K562 (cell line): ENCODE data around the gene PTPN11. TPM values are rescaled to one million over a fixed set of nuclear protein-coding genes. Genes with fewer than 3 reads are reported as not detected.
A peak's percentile ranks its signal among the peaks of the same experiment; 100 is the strongest.

Experiments
- BRD4 ChIP-seq: fragments of 200-600 bp; sonication (generic); IDR thresholded peaks from 2 replicates; pipeline ENCODE4 v1.6.1; 2017; ENCODE audit warnings: inconsistent platforms
- ETV6 ChIP-seq, 3 experiments: fragments of 150-350 bp in 1 of 3; sonication (generic) in 1 of 3; formaldehyde crosslinking in 1 of 3; IDR thresholded peaks; 2 replicates each; pipeline versions ENCODE4 v1.6.1 to v1.8.0; 2014 to 2022; ENCODE audit warnings: borderline replicate concordance in 2 of 3, low read depth in 2 of 3, antibody characterized with exemption in 1 of 3, low read length in 1 of 3, mild to moderate bottlenecking in 1 of 3, missing genetic modification reagents in 1 of 3
- FOXP4 ChIP-seq: sonication (generic); formaldehyde crosslinking; IDR thresholded peaks from 2 replicates; pipeline ENCODE4 v1.8.0; 2022; ENCODE audit warnings: mild to moderate bottlenecking, missing genetic modification reagents, borderline replicate concordance
- MAZ ChIP-seq, 2 experiments: fragments of 450-650 bp in 1 of 2; sonication (generic) in 1 of 2; formaldehyde crosslinking; IDR thresholded peaks in 1 of 2; conservative IDR thresholded peaks in 1 of 2; 2 replicates each; pipeline versions ENCODE4 v1.4.0 to v1.5.0; 2020; ENCODE audit warnings: mild to moderate bottlenecking in 1 of 2, missing genetic modification reagents in 1 of 2
- MTA2 ChIP-seq: fragments of 450-650 bp; IDR thresholded peaks from 2 replicates; pipeline ENCODE4 v1.6.1; 2016; ENCODE audit warnings: low read depth
- PHF20 ChIP-seq: fragments of 450-650 bp; IDR thresholded peaks from 2 replicates; pipeline ENCODE4 v1.6.1; 2018; ENCODE audit not compliant: partially characterized antibody
- POLR2B ChIP-seq: fragments of 450-650 bp; IDR thresholded peaks from 2 replicates; pipeline ENCODE4 v1.6.1; 2018; ENCODE audit warnings: low read depth; ENCODE audit not compliant: partially characterized antibody
- RBFOX2 ChIP-seq: fragments of 200-400 bp; formaldehyde crosslinking; IDR thresholded peaks from 2 replicates; pipeline ENCODE4 v1.6.1; 2017; ENCODE audit warnings: low read depth, mild to moderate bottlenecking, low read length, moderate library complexity
- RCOR1 ChIP-seq, 2 experiments: IDR thresholded peaks; 2 replicates each; pipeline ENCODE4 v1.6.1; 2012; ENCODE audit warnings: low read depth in 2 of 2, low read length in 2 of 2, borderline replicate concordance in 1 of 2, improper control_type of control experiment in 1 of 2
- SAFB2 ChIP-seq: fragments of 200-400 bp; formaldehyde crosslinking; IDR thresholded peaks from 2 replicates; pipeline ENCODE4 v1.6.1; 2018; ENCODE audit warnings: borderline replicate concordance, low read length, low read depth, moderate library complexity; ENCODE audit not compliant: severe bottlenecking
- SIN3B ChIP-seq: fragments of 450-650 bp; IDR thresholded peaks from 2 replicates; pipeline ENCODE4 v1.6.1; 2017; ENCODE audit warnings: low read depth, mild to moderate bottlenecking, moderate library complexity
- SMARCA4 ChIP-seq: fragments of 450-650 bp; IDR thresholded peaks from 2 replicates; pipeline ENCODE4 v1.6.1; 2016
- SUPT5H ChIP-seq: fragments of 450-650 bp; IDR thresholded peaks from 2 replicates; pipeline ENCODE4 v1.6.1; 2016
- U2AF2 ChIP-seq: fragments of 200-400 bp; formaldehyde crosslinking; optimal IDR thresholded peaks from 2 replicates; pipeline ENCODE3; 2017; ENCODE audit warnings: low read depth, mild to moderate bottlenecking, low read length
- ZBTB7A ChIP-seq: IDR thresholded peaks from 2 replicates; pipeline ENCODE4 v1.6.1; 2011; ENCODE audit warnings: low read depth, mild to moderate bottlenecking, low read length, moderate library complexity, borderline replicate concordance; ENCODE audit not compliant: control insufficient read depth
- ZNF121 ChIP-seq: sonication (generic); formaldehyde crosslinking; conservative IDR thresholded peaks from 2 replicates; pipeline ENCODE4 v1.8.0; 2022; ENCODE audit warnings: missing genetic modification reagents
- ZNF146 ChIP-seq: IDR thresholded peaks from one replicate; pipeline ENCODE4 v1.6.1; 2018; ENCODE audit warnings: missing compliant biosample characterization; ENCODE audit not compliant: unreplicated experiment
- polyA plus RNA-seq, 8 experiments: library from polyadenylated mRNA; depleted of rRNA in 4 of 8; stranded (reverse) in 5 of 8; unstranded in 3 of 8; fragments of >200 nt; fragmentation: Nextera tagmentation in 2 of 8; fragmentation: Illumina TruSeq in 1 of 8; extraction: Ambion mirVana in 2 of 8; extraction: Trizol in 1 of 8; gene quantifications; 2 replicates each; pipeline versions ENCODE4 v1.2.1 to v1.2.3, GENCODE V29; 2011 to 2014; ENCODE audit warnings: inconsistent platforms in 1 of 8, missing spikeins in 1 of 8
- total RNA-seq, 7 experiments: library from RNA; depleted of rRNA in 6 of 7; stranded (reverse); fragments of >200 nt in 6 of 7; fragmentation: Illumina TruSeq in 2 of 7; extraction: Trizol in 2 of 7; gene quantifications; 2 replicates each; pipeline versions ENCODE4 v1.2.1 to v1.2.3, GENCODE V29; 2011 to 2021; ENCODE audit warnings: low replicate concordance in 1 of 7
- TF ChIP-seq, protein P1 (sequence below): sonication (generic); formaldehyde crosslinking; IDR thresholded peaks from 2 replicates; pipeline ENCODE4 v1.8.1; 2023; ENCODE audit warnings: mild to moderate bottlenecking, missing genetic modification reagents
- TF ChIP-seq, protein P2 (sequence below): fragments of 250-450 bp; sonication (Bioruptor Pico); IDR thresholded peaks from 2 replicates; pipeline ENCODE4 v1.8.0; 2021; ENCODE audit warnings: moderate library complexity, mild to moderate bottlenecking, inconsistent platforms
- TF ChIP-seq, protein P3 (sequence below): fragments of 450-650 bp; IDR thresholded peaks from 2 replicates; pipeline ENCODE4 v1.6.1; 2016; ENCODE audit warnings: antibody characterized with exemption

PTPN11 gene
- total and polyA plus RNA-seq, 9 of the 15 experiments (the other 6 are each of a cell fraction or from before 2014, with no cell fraction given) = 22.5 to 126 (median 79.7) TPM

DNA sequence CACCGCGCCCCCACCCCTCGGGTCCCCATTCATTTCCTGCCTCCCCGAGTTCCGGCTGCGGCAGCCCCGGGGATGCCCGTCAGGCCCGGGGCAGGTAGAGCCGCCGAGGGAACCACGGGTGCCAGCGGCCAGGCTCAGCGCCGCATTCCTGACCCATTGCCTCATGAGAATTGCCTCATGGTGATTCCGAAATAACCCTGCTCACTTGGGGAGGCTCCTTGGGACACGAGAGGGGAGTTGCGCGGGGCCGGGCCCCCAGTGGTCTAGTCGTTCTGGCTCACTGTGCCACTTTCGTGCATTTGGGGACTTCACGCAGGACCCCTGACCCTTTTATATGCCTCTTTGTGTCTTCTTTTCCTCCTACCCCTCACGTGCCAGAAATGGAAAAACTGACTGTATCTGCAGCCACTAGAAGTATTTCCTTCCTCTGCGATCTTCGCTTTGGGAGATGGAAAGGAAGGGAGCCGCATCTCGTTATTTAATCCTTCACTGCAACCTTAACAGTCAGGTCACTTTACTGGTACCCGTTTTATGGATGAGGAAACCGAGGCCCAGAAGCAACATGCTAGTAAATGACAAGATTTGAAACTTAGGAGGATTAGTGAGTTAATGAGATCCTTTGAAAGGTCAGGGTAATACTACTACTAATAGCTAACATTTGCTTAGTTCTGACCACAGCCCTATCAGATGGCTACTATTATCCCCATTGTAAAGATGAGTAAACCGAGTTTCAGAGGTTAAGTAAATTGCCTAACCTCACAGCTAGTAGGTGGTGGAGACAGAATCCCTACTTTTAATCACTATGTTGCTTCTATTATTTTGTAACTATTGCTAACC, 768 bp downstream of the PTPN11 start (continued):
- TF ChIP-seq ZNF146 (CRISPR knock-in tag) (no peak), FOXP4 (CRISPR knock-in tag) (peak; percentile 80; the same call in 1 of the 2 replicates), SIN3B (no peak), ETV6 (IDR thresholded peaks at IDR 0.05; ENCODE audit: borderline replicate concordance in 1 of 2, low read depth in 2 of 2, low read length in 1 of 2) (no peak), ETV6 (CRISPR knock-in tag; IDR thresholded peaks at IDR 0.05; ENCODE audit: borderline replicate concordance) (no peak; the same call in 1 of the 2 replicates), PHF20 (peak; percentile 45), MTA2 (no peak), U2AF2 (no peak), SMARCA4 (peak; percentile 44; the same call in 1 of the 2 replicates), BRD4 (no peak), ZNF121 (CRISPR knock-in tag) (0 out of 2 replicates have a peak, but pooled peaks have one; percentile 13), RBFOX2 (no peak), SAFB2 (no peak), RCOR1 (IDR thresholded peaks at IDR 0.05; ENCODE audit: borderline replicate concordance in 1 of 2, low read depth in 2 of 2, low read length in 2 of 2) (peak; percentile 47 to 67; a peak in 2 of 4 replicates), POLR2B (no peak), MAZ (CRISPR knock-in tag; conservative IDR thresholded peaks at IDR 0.05 in 1 of 2, IDR thresholded peaks at IDR 0.05 in 1 of 2) (no peak), ZBTB7A (no peak), SUPT5H (no peak)
- TF ChIP-seq, protein P1, sequence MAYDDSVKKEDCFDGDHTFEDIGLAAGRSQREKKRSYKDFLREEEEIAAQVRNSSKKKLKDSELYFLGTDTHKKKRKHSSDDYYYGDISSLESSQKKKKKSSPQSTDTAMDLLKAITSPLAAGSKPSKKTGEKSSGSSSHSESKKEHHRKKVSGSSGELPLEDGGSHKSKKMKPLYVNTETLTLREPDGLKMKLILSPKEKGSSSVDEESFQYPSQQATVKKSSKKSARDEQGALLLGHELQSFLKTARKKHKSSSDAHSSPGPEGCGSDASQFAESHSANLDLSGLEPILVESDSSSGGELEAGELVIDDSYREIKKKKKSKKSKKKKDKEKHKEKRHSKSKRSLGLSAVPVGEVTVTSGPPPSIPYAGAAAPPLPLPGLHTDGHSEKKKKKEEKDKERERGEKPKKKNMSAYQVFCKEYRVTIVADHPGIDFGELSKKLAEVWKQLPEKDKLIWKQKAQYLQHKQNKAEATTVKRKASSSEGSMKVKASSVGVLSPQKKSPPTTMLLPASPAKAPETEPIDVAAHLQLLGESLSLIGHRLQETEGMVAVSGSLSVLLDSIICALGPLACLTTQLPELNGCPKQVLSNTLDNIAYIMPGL (CRISPR knock-in tag) = 0 out of 2 replicates have a peak, but pooled peaks have one; percentile 3
- TF ChIP-seq, protein P2, sequence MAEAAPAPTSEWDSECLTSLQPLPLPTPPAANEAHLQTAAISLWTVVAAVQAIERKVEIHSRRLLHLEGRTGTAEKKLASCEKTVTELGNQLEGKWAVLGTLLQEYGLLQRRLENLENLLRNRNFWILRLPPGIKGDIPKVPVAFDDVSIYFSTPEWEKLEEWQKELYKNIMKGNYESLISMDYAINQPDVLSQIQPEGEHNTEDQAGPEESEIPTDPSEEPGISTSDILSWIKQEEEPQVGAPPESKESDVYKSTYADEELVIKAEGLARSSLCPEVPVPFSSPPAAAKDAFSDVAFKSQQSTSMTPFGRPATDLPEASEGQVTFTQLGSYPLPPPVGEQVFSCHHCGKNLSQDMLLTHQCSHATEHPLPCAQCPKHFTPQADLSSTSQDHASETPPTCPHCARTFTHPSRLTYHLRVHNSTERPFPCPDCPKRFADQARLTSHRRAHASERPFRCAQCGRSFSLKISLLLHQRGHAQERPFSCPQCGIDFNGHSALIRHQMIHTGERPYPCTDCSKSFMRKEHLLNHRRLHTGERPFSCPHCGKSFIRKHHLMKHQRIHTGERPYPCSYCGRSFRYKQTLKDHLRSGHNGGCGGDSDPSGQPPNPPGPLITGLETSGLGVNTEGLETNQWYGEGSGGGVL (CRISPR knock-in tag) = no peak
- TF ChIP-seq, protein P3, sequence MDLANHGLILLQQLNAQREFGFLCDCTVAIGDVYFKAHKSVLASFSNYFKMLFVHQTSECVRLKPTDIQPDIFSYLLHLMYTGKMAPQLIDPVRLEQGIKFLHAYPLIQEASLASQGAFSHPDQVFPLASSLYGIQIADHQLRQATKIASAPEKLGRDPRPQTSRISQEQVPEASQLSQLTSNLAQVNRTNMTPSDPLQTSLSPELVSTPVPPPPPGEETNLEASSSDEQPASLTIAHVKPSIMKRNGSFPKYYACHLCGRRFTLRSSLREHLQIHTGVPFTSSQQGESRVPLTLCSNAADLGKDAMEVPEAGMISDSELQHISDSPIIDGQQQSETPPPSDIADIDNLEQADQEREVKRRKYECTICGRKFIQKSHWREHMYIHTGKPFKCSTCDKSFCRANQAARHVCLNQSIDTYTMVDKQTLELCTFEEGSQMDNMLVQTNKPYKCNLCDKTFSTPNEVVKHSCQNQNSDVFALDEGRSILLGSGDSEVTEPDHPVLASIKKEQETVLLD = no peak
